ENCODE measurements around the gene MEN1. TPM values are rescaled to one million over a fixed set of nuclear protein-coding genes. Genes with fewer than 3 reads are reported as not detected.

The MEN1 gene
- total and polyA plus RNA-seq, 2 of the 13 experiments (the other 11 are each of a cell fraction or from before 2014, with no cell fraction given): 20.5 to 27.3 TPM

DNA sequence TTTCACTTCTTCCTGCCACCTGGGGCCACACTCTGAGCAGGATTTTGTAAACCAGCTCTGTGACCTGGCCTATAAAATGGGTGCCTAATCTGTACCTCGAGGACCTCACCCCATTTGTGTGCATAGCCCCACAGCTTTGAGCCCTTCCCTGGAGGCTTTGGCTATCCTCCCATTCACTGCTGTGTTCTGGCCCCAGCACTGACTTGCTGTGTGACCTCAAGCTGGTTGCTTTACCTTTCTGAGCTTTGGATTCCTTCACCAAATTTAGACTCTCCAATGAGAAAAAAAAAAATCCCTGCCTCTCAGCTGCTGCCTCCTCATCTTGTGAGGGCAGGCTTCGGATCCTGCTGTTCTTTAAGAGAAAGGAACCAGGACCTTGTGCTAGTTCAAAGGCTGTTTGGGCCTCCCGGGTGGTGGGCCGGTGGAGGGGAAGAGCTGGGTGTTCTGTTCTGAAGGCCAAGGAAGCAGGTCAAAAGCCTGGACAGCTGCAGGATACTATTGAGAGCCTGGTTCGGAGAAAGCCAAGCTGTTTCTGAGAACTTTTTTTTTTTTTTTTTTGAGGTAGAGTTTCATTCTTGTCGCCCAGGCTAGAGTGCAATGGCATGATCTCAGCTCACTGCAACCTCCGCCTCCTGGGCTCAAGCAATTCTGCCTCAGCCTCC lies 49.5 kb downstream of the MEN1 start (continued):
- TF ChIP-seq CCDC6 (CRISPR knock-in tag; IDR thresholded peaks at IDR 0.05) (no peak), MTA1 (CRISPR knock-in tag; IDR thresholded peaks at IDR 0.05; ENCODE audit: borderline replicate concordance) (no peak), ZNF34 (CRISPR knock-in tag; IDR thresholded peaks at IDR 0.05; ENCODE audit: borderline replicate concordance) (no peak), ELF3 (CRISPR knock-in tag; IDR thresholded peaks at IDR 0.05) (no peak), ZNF619 (CRISPR knock-in tag; IDR thresholded peaks at IDR 0.05) (no peak), JUNB (CRISPR knock-in tag; IDR thresholded peaks at IDR 0.05; ENCODE audit: borderline replicate concordance) (no peak), ATF7 (IDR thresholded peaks at IDR 0.05) (no peak), ATF7 (CRISPR knock-in tag; IDR thresholded peaks at IDR 0.05) (no peak), SOX13 (IDR thresholded peaks at IDR 0.05) (no peak), SOX13 (CRISPR knock-in tag; conservative IDR thresholded peaks at IDR 0.05 in 1 of 2, IDR thresholded peaks at IDR 0.05 in 1 of 2) (no peak)
- TF ChIP-seq, protein P1, sequence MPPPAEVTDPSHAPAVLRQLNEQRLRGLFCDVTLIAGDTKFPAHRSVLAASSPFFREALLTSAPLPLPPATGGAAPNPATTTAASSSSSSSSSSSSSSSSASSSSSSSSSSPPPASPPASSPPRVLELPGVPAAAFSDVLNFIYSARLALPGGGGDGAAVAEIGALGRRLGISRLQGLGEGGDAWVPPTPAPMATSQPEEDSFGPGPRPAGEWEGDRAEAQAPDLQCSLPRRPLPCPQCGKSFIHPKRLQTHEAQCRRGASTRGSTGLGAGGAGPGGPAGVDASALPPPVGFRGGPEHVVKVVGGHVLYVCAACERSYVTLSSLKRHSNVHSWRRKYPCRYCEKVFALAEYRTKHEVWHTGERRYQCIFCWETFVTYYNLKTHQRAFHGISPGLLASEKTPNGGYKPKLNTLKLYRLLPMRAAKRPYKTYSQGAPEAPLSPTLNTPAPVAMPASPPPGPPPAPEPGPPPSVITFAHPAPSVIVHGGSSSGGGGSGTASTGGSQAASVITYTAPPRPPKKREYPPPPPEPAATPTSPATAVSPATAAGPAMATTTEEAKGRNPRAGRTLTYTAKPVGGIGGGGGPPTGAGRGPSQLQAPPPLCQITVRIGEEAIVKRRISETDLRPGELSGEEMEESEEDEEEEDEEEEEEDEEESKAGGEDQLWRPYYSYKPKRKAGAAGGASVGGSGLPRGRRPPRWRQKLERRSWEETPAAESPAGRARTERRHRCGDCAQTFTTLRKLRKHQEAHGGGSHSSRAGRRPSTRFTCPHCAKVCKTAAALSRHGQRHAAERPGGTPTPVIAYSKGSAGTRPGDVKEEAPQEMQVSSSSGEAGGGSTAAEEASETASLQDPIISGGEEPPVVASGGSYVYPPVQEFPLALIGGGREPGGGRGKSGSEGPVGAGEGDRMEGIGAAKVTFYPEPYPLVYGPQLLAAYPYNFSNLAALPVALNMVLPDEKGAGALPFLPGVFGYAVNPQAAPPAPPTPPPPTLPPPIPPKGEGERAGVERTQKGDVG (CRISPR knock-in tag; IDR thresholded peaks at IDR 0.05; ENCODE audit: borderline replicate concordance): no peak

All from HepG2 (cell line).